ENCODE measurements around the gene ESD. TPM values are rescaled to one million over a fixed set of nuclear protein-coding genes. Genes with fewer than 3 reads are reported as not detected.

ESD gene
- total RNA-seq, 1 experiment from 2014 or later, result 119 TPM

- Histone ChIP-seq H3K27me3 (ENCODE audit: control insufficient read depth, insufficient read depth, low read length) (no peaks in the 10 kb centered on the region), H3K36me3 (replicated peaks; ENCODE audit: control insufficient read depth, insufficient read depth, low read length) (no peaks in the 10 kb centered on the region; the same call in none of the 2 replicates), H3K4me3 (ENCODE audit: insufficient read depth, low read depth, low read length) (no peak overlapping the region)
- no peak for DNase-seq
These were observed 51.3 kb downstream of the ESD start for GRCh38 chr13:46745706-46746105.

- Histone ChIP-seq H3K4me3 (ENCODE audit: insufficient read depth, low read depth, low read length) (no peak overlapping the region), H3K36me3 (replicated peaks; ENCODE audit: control insufficient read depth, insufficient read depth, low read length) (no peaks in the 10 kb centered on the region; the same call in none of the 2 replicates), H3K27me3 (ENCODE audit: control insufficient read depth, insufficient read depth, low read length) (no peaks in the 10 kb centered on the region)
- no peak for DNase-seq
These were observed 51.9 kb downstream of the ESD start for GRCh38 chr13:46745062-46745461.

- DNase-seq, result no peak
- Histone ChIP-seq H3K27me3 (ENCODE audit: control insufficient read depth, insufficient read depth, low read length) (no peaks in the 10 kb centered on the region), H3K36me3 (replicated peaks; ENCODE audit: control insufficient read depth, insufficient read depth, low read length) (no peaks in the 10 kb centered on the region; the same call in none of the 2 replicates), H3K4me3 (ENCODE audit: insufficient read depth, low read depth, low read length) (no peak overlapping the region)
These were observed 53.8 kb downstream of the ESD start for GRCh38 chr13:46743191-46743590.

- H3K27me3 ChIP-seq (ENCODE audit: control insufficient read depth, insufficient read depth, low read length), result no peaks in the 10 kb centered on the region
- DNase-seq, result no peak
- H3K36me3 ChIP-seq (replicated peaks; ENCODE audit: control insufficient read depth, insufficient read depth, low read length), result no peaks in the 10 kb centered on the region; the same call in 1 of the 2 replicates
- H3K4me3 ChIP-seq (ENCODE audit: insufficient read depth, low read depth, low read length), result no peak overlapping the region
These were observed 57.4 kb downstream of the ESD start for GRCh38 chr13:46739447-46740098.

- DNase-seq, result no peak
- no peaks in the 10 kb centered on the region for H3K27me3 ChIP-seq (ENCODE audit: control insufficient read depth, insufficient read depth, low read length)
These were observed 58.2 kb downstream of the ESD start for GRCh38 chr13:46738766-46739165.

GRCh38 chr13:46738055-46738454 is 58.9 kb downstream of the ESD start:
- no peaks in the 10 kb centered on the region for H3K27me3 ChIP-seq (ENCODE audit: control insufficient read depth, insufficient read depth, low read length)
- no peak overlapping the region for H3K4me3 ChIP-seq (ENCODE audit: insufficient read depth, low read depth, low read length)
- H3K36me3 ChIP-seq (replicated peaks; ENCODE audit: control insufficient read depth, insufficient read depth, low read length), result no peaks in the 10 kb centered on the region; the same call in 1 of the 2 replicates
- no peak for DNase-seq

More at GRCh38 chr13:46738766-46739165, 58.2 kb downstream of the ESD start:
- Histone ChIP-seq H3K4me3 (ENCODE audit: insufficient read depth, low read depth, low read length) (no peak overlapping the region), H3K36me3 (replicated peaks; ENCODE audit: control insufficient read depth, insufficient read depth, low read length) (no peaks in the 10 kb centered on the region; the same call in 1 of the 2 replicates)

- Histone ChIP-seq H3K36me3 (replicated peaks; ENCODE audit: control insufficient read depth, insufficient read depth, low read length) (no peaks in the 10 kb centered on the region; the same call in 1 of the 2 replicates), H3K4me3 (ENCODE audit: insufficient read depth, low read depth, low read length) (no peak overlapping the region), H3K27me3 (ENCODE audit: control insufficient read depth, insufficient read depth, low read length) (no peaks in the 10 kb centered on the region)
- no peak for DNase-seq
These were observed 60.2 kb downstream of the ESD start for GRCh38 chr13:46736541-46737310.

GRCh38 chr13:46735425-46735824 is 61.5 kb downstream of the ESD start:
- H3K36me3 ChIP-seq (replicated peaks; ENCODE audit: control insufficient read depth, insufficient read depth, low read length), result no peaks in the 10 kb centered on the region
- no peak overlapping the region for H3K4me3 ChIP-seq (ENCODE audit: insufficient read depth, low read depth, low read length)
- no peak for DNase-seq
- H3K27me3 ChIP-seq (ENCODE audit: control insufficient read depth, insufficient read depth, low read length), result no peaks in the 10 kb centered on the region

- no peak for DNase-seq
These were observed 65.4 kb downstream of the ESD start for GRCh38 chr13:46731535-46731934.

GRCh38 chr13:46728777-46729176 is 68.2 kb downstream of the ESD start:
- peak; percentile 37 for DNase-seq
- H3K36me3 ChIP-seq (replicated peaks; ENCODE audit: control insufficient read depth, insufficient read depth, low read length), result peaks cover 3% of the 10 kb centered on the region; the same call in 1 of the 2 replicates
- no peak overlapping the region for H3K4me3 ChIP-seq (ENCODE audit: insufficient read depth, low read depth, low read length)
- no peaks in the 10 kb centered on the region for H3K27me3 ChIP-seq (ENCODE audit: control insufficient read depth, insufficient read depth, low read length)

More at GRCh38 chr13:46731535-46731934, 65.4 kb downstream of the ESD start:
- Histone ChIP-seq H3K4me3 (ENCODE audit: insufficient read depth, low read depth, low read length) (no peak overlapping the region), H3K27me3 (ENCODE audit: control insufficient read depth, insufficient read depth, low read length) (no peaks in the 10 kb centered on the region), H3K36me3 (replicated peaks; ENCODE audit: control insufficient read depth, insufficient read depth, low read length) (peaks cover 3% of the 10 kb centered on the region; the same call in 1 of the 2 replicates)

GRCh38 chr13:46726347-46726746 is 70.6 kb downstream of the ESD start:
- H3K36me3 ChIP-seq (replicated peaks; ENCODE audit: control insufficient read depth, insufficient read depth, low read length), result peaks cover 5% of the 10 kb centered on the region
- DNase-seq, result no peak
- no peaks in the 10 kb centered on the region for H3K27me3 ChIP-seq (ENCODE audit: control insufficient read depth, insufficient read depth, low read length)
- no peak overlapping the region for H3K4me3 ChIP-seq (ENCODE audit: insufficient read depth, low read depth, low read length)

Other genes starting within 250 kb of the ESD start
- gene LRCH1, start 244.0 kb downstream of the ESD start, total RNA-seq (2014; rRNA removed; shearing (Covaris generic)), result 3.2 and 6.2 TPM in 2 replicates
- 0.04 TPM in 1 of 2 replicates, not detected in the other for gene HTR2A, start 99.9 kb upstream of the ESD start, total RNA-seq (2014; rRNA removed; shearing (Covaris generic))